Neural progenitor cell (in vitro differentiated cells): ENCODE data around the gene PVALB. TPM values are rescaled to one million over a fixed set of nuclear protein-coding genes. Genes with fewer than 3 reads are reported as not detected.

Source experiments
- DNase-seq: peaks from one replicate; pipeline ENCODE4 v3.0.0-alpha.2; 2016; ENCODE audit warnings: low spot score
- H2AFZ ChIP-seq: fragments of 200-600 bp; sonication (generic); replicated peaks from 2 replicates; pipeline ENCODE4 v1.6.1; 2016; ENCODE audit warnings: antibody characterized with exemption
- H3F3A ChIP-seq: fragments of 200-600 bp; sonication (generic); 2 replicates; pipeline ENCODE4 v1.6.1; 2016; ENCODE audit warnings: antibody characterized with exemption, low read depth
- H3K27ac ChIP-seq: fragments of 200-600 bp; sonication (generic); 2 replicates; pipeline ENCODE4 v1.5.1; 2016; ENCODE audit warnings: mild to moderate bottlenecking
- H3K27me3 ChIP-seq: fragments of 200-600 bp; sonication (generic); 2 replicates; pipeline ENCODE4 v1.6.1; 2016; ENCODE audit warnings: mild to moderate bottlenecking, moderate library complexity
- H3K36me3 ChIP-seq: fragments of 200-600 bp; sonication (generic); 2 replicates; pipeline ENCODE4 v1.5.1; 2016
- H3K4me1 ChIP-seq: fragments of 200-600 bp; sonication (generic); 2 replicates; pipeline ENCODE4 v1.6.1; 2016; ENCODE audit warnings: mixed run types
- H3K4me2 ChIP-seq: fragments of 200-600 bp; sonication (generic); 2 replicates; pipeline ENCODE4 v1.6.1; 2016
- H3K4me3 ChIP-seq: fragments of 200-600 bp; sonication (generic); 2 replicates; pipeline ENCODE4 v1.5.1; 2016
- H3K79me2 ChIP-seq: fragments of 200-600 bp; sonication (generic); 2 replicates; pipeline ENCODE4 v1.6.1; 2016; ENCODE audit warnings: low read depth
- H3K9ac ChIP-seq: fragments of 200-600 bp; sonication (generic); 2 replicates; pipeline ENCODE4 v1.6.1; 2016
- H3K9me3 ChIP-seq: fragments of 200-600 bp; sonication (generic); 2 replicates; pipeline ENCODE4 v1.5.1; 2016; ENCODE audit warnings: low read depth
- H4K20me1 ChIP-seq: fragments of 200-600 bp; sonication (generic); 2 replicates; pipeline ENCODE4 v1.6.1; 2016; ENCODE audit warnings: low read depth
- H3K27ac Mint-ChIP-seq: 3 replicates; pipeline ENCODE4 v1.8.0; 2021; ENCODE audit warnings: mixed read lengths
- H3K27me3 Mint-ChIP-seq: 2 replicates; pipeline ENCODE4 v1.8.0; 2022; ENCODE audit warnings: low read depth, mild to moderate bottlenecking, inconsistent platforms, moderate library complexity, mixed read lengths; ENCODE audit not compliant: insufficient read depth
- H3K36me3 Mint-ChIP-seq: 3 replicates; pipeline ENCODE4 v1.8.0; 2021; ENCODE audit warnings: mixed read lengths
- H3K4me1 Mint-ChIP-seq: 3 replicates; pipeline ENCODE4 v1.8.0; 2021; ENCODE audit warnings: mixed read lengths
- H3K4me3 Mint-ChIP-seq: 3 replicates; pipeline ENCODE4 v1.8.0; 2021; ENCODE audit warnings: mild to moderate bottlenecking, moderate library complexity, mixed read lengths
- H3K9me3 Mint-ChIP-seq: 3 replicates; pipeline ENCODE4 v1.8.0; 2020; ENCODE audit warnings: mixed read lengths
- EZH2 ChIP-seq: fragments of 200-600 bp; sonication (generic); IDR thresholded peaks from 2 replicates; pipeline ENCODE4 v1.6.1; 2017; ENCODE audit warnings: antibody characterized with exemption, mild to moderate bottlenecking, moderate library complexity
- EZH2phosphoT487 ChIP-seq: fragments of 200-600 bp; sonication (generic); IDR thresholded peaks from 2 replicates; pipeline ENCODE4 v1.6.1; 2017; ENCODE audit warnings: antibody characterized with exemption
- total RNA-seq: library from RNA; depleted of rRNA; stranded (reverse); fragments of >200 nt; gene quantifications from 2 replicates; pipeline ENCODE4 v1.2.3, GENCODE V29; 2015; ENCODE audit warnings: low replicate concordance
- TF ChIP-seq, protein P1 (sequence below): fragments of 200-600 bp; sonication (generic); IDR thresholded peaks from 2 replicates; pipeline ENCODE4 v1.5.1; 2017; ENCODE audit warnings: antibody characterized with exemption, mild to moderate bottlenecking

Gene PVALB
- total RNA-seq, 1 donor from 2014 or later, result not detected

DNA sequence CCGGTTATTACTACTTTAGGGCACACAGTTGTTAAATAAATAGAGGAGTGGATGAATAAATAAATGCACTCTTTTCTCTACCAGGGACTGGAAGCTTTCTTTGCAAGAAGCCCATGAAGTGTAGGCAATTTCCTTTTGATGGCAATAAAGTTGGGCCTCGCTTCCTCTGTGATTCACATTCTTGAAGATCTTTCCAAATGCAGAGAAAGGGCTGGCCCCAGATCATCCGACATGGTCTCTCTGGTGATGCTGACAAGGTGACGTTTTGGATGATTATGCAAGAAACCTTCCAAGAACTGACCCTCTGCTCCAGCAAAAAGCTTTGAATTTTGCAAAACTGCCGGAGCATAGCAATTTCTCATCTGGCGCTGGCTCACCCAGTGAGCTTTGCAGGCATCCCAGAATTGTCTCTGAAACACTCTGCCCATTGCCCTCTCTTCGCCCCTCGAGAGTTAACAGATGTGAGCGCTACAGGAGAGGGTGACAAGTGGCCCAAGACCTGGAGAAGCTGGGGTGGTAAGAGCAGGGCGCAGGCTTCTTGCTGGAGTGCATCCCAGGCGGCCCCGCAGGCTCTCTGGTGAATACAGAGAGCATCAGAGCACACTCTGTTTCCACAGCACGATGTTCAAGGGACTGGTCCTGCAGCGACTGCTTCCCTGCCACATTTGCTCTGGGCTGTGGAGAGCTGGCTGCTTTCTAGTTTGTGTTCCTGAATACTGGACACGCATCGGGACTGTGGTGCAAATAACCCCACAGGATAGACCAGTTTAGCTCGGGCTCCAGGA lies 29.4 kb downstream of the PVALB start:
- no peaks in the 10 kb centered on the region for H3K4me1 ChIP-seq
- DNase-seq, result no peak
- no peaks in the 10 kb centered on the region for H3K9me3 ChIP-seq
- peaks cover 15% of the 10 kb centered on the region for H3K27me3 ChIP-seq
- Mint-ChIP-seq H3K4me1 (peaks cover 6% of the 10 kb centered on the region), H3K27ac (no peak overlapping the region), H3K9me3 (no peaks in the 10 kb centered on the region), H3K4me3 (no peak overlapping the region), H3K27me3 (peaks cover 4% of the 10 kb centered on the region), H3K36me3 (no peaks in the 10 kb centered on the region)
- no peaks in the 10 kb centered on the region for H4K20me1 ChIP-seq
- no peak overlapping the region for H3K9ac ChIP-seq
- no peak overlapping the region for H3K27ac ChIP-seq
- no peaks in the 10 kb centered on the region for H3F3A ChIP-seq
- no peaks in the 10 kb centered on the region for H3K79me2 ChIP-seq
- H2AFZ ChIP-seq, result no peak overlapping the region
- TF ChIP-seq EZH2, result no peak
- no peak for TF ChIP-seq EZH2phosphoT487
- TF ChIP-seq, protein P1, sequence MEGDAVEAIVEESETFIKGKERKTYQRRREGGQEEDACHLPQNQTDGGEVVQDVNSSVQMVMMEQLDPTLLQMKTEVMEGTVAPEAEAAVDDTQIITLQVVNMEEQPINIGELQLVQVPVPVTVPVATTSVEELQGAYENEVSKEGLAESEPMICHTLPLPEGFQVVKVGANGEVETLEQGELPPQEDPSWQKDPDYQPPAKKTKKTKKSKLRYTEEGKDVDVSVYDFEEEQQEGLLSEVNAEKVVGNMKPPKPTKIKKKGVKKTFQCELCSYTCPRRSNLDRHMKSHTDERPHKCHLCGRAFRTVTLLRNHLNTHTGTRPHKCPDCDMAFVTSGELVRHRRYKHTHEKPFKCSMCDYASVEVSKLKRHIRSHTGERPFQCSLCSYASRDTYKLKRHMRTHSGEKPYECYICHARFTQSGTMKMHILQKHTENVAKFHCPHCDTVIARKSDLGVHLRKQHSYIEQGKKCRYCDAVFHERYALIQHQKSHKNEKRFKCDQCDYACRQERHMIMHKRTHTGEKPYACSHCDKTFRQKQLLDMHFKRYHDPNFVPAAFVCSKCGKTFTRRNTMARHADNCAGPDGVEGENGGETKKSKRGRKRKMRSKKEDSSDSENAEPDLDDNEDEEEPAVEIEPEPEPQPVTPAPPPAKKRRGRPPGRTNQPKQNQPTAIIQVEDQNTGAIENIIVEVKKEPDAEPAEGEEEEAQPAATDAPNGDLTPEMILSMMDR, result no peak
- no peaks in the 10 kb centered on the region for H3K36me3 ChIP-seq
- H3K4me2 ChIP-seq, result no peak overlapping the region
- H3K4me3 ChIP-seq, result no peak overlapping the region

DNA sequence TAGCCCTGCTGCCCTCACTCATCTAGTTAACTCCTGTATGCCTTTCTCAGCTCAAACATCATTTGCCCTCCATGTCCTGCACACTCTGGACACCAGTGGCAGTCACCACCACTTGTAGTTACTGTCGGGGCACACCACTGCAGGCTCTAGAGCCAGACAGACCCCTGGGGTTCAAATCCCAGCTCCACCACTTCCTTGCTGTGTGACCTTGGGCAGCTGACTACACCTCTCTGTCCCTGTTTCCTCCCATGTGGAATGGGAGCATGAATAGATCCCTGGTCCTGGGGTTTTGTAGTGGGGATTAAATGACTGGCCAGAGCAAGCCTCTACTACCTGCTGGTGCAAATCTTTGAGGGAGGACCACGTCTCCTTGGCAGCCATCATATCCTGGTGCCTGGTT lies 33.1 kb downstream of the PVALB start:
- Histone ChIP-seq H2AFZ (no peak overlapping the region), H3K4me3 (no peak overlapping the region), H3K27me3 (peaks cover 19% of the 10 kb centered on the region), H3F3A (no peaks in the 10 kb centered on the region), H3K79me2 (no peaks in the 10 kb centered on the region), H3K4me2 (no peak overlapping the region), H3K9me3 (no peaks in the 10 kb centered on the region), H3K36me3 (no peaks in the 10 kb centered on the region), H4K20me1 (no peaks in the 10 kb centered on the region), H3K9ac (no peak overlapping the region), H3K27ac (no peak overlapping the region), H3K4me1 (no peaks in the 10 kb centered on the region)
- Mint-ChIP-seq H3K9me3 (peaks cover 4% of the 10 kb centered on the region), H3K4me3 (no peak overlapping the region), H3K27me3 (peaks cover 4% of the 10 kb centered on the region), H3K4me1 (peaks cover 10% of the 10 kb centered on the region), H3K36me3 (no peaks in the 10 kb centered on the region), H3K27ac (no peak overlapping the region)
- DNase-seq, result no peak
- TF ChIP-seq, protein P1, result no peak
- TF ChIP-seq EZH2, result no peak
- TF ChIP-seq EZH2phosphoT487, result no peak

DNA sequence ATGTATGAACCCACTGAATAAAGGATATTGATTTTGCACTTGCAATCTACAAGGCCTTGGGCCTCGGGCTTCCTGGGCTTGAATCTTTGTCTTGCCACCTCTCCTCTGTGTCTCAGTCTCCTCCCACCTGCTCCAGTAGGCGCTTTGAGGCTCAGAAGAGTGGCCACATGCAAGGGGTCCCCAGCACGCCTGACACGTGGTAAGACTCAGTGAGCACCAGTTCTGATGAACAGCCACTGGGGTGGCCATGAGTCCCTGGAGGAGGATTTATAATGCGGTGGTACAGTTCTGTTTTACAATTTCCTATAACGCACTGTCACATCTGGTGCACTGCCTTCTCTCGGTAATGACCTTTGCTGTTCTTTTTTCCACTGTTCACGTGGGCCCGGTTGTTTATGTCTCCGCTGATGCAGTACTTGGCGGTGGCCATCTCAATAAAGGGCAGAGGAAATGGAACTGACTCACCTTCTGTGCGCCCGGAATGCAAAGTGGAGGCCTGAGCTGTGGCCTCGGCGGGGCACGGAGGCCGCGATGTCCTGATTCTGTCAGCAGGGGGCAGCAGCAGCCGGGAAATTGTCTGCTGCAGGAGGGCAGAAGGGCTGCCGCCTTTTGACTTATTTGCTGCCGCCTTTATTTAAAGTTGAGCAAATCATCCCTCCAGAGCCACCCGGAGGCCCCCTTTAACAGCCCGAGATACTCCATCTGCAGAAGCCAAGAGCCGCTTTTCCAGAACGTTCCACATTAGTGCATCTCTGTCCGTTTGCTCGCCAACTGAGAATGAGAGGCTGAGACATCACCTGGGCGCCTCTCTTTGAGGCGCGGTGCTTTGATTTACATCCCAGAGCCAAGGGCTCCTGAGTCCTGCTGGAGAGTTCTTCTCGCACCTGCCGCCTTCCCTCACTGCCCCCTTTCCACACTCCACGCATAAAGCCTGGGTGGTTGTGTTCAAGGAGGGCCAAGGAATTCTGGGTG lies 34.9 kb downstream of the PVALB start:
- Histone ChIP-seq H3K27me3 (peaks cover 26% of the 10 kb centered on the region), H3K79me2 (no peaks in the 10 kb centered on the region), H3K9me3 (no peaks in the 10 kb centered on the region), H3K4me1 (no peaks in the 10 kb centered on the region), H3K36me3 (no peaks in the 10 kb centered on the region), H3F3A (no peaks in the 10 kb centered on the region), H3K27ac (no peak overlapping the region), H2AFZ (no peak overlapping the region), H3K4me2 (peak overlapping the region; percentile 19), H4K20me1 (no peaks in the 10 kb centered on the region), H3K4me3 (no peak overlapping the region), H3K9ac (no peak overlapping the region)
- peaks cover 4% of the 10 kb centered on the region for H3K27me3 Mint-ChIP-seq
- no peak overlapping the region for H3K27ac Mint-ChIP-seq
- H3K4me1 Mint-ChIP-seq, result peaks cover 11% of the 10 kb centered on the region
- DNase-seq, result peak; percentile 82
- H3K9me3 Mint-ChIP-seq, result peaks cover 17% of the 10 kb centered on the region
- TF ChIP-seq EZH2, result peak; percentile 51
- TF ChIP-seq, protein P1, result peak; percentile 94
- no peak for TF ChIP-seq EZH2phosphoT487
- no peak overlapping the region for H3K4me3 Mint-ChIP-seq
- H3K36me3 Mint-ChIP-seq, result peaks cover 6% of the 10 kb centered on the region
